ENCODE results near the gene KCNN2.
A peak's percentile ranks its signal among the peaks of the same experiment; 100 is the strongest.

The KCNN2 gene

GRCh38 chr5:114324282-114324681, 37.6 kb upstream of the KCNN2 start:
- peak; percentile 0 for DNase-seq (ENCODE audit: low read depth, low spot score)
- TF ChIP-seq, protein P1, sequence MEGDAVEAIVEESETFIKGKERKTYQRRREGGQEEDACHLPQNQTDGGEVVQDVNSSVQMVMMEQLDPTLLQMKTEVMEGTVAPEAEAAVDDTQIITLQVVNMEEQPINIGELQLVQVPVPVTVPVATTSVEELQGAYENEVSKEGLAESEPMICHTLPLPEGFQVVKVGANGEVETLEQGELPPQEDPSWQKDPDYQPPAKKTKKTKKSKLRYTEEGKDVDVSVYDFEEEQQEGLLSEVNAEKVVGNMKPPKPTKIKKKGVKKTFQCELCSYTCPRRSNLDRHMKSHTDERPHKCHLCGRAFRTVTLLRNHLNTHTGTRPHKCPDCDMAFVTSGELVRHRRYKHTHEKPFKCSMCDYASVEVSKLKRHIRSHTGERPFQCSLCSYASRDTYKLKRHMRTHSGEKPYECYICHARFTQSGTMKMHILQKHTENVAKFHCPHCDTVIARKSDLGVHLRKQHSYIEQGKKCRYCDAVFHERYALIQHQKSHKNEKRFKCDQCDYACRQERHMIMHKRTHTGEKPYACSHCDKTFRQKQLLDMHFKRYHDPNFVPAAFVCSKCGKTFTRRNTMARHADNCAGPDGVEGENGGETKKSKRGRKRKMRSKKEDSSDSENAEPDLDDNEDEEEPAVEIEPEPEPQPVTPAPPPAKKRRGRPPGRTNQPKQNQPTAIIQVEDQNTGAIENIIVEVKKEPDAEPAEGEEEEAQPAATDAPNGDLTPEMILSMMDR (IDR thresholded peaks at IDR 0.05; ENCODE audit: low read depth, low read length): no peak
- in situ Hi-C loops (cut with HindIII; ENCODE audit: low sequenced_read_pairs): no loop called here
- no peak overlapping the region for H3K4me3 ChIP-seq (ENCODE audit: low read depth, low read length)

GRCh38 chr5:114325541-114325940, 36.3 kb upstream of the KCNN2 start:
- TF ChIP-seq, protein P1 (IDR thresholded peaks at IDR 0.05; ENCODE audit: low read depth, low read length): no peak
- in situ Hi-C loops (cut with HindIII; ENCODE audit: low sequenced_read_pairs): no loop called here
- H3K4me3 ChIP-seq (ENCODE audit: low read depth, low read length): no peak overlapping the region
- peak; percentile 18 for DNase-seq (ENCODE audit: low read depth, low spot score)

DNA sequence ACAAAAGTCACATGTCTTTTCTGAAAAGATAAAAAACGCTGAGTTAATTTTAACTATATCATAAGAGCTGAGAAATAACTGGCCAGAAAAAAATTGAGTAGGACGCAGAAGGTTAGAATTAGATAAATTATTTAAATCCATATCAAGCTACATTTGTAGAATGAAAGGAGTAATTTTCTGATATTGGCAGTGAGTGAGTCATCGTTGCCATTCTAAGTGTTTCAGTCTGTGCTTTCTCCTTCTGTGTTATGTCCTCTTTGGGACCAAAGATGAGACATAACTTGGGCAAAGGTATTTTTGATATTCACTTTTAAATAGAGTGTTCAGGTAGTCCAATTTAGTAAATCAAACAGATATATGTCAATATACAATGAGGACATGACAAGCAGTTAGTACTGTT, 34.4 kb upstream of the KCNN2 start:
- no peak overlapping the region for H3K4me3 ChIP-seq (ENCODE audit: low read depth, low read length)
- no peak for DNase-seq (ENCODE audit: low read depth, low spot score)
- TF ChIP-seq, protein P1 (IDR thresholded peaks at IDR 0.05; ENCODE audit: low read depth, low read length): no peak
- in situ Hi-C loops (cut with HindIII; ENCODE audit: low sequenced_read_pairs): no loop called here

GRCh38 chr5:114327987-114328386, 33.9 kb upstream of the KCNN2 start:
- TF ChIP-seq, protein P1 (IDR thresholded peaks at IDR 0.05; ENCODE audit: low read depth, low read length): no peak
- H3K4me3 ChIP-seq (ENCODE audit: low read depth, low read length): no peak overlapping the region
- in situ Hi-C loops (cut with HindIII; ENCODE audit: low sequenced_read_pairs): no loop called here
- DNase-seq (ENCODE audit: low read depth, low spot score): no peak

GRCh38 chr5:114330916-114331531, 30.8 kb upstream of the KCNN2 start:
- in situ Hi-C loops (cut with HindIII; ENCODE audit: low sequenced_read_pairs): no loop called here
- no peak for DNase-seq (ENCODE audit: low read depth, low spot score)
- H3K4me3 ChIP-seq (ENCODE audit: low read depth, low read length): no peak overlapping the region
- TF ChIP-seq, protein P1 (IDR thresholded peaks at IDR 0.05; ENCODE audit: low read depth, low read length): no peak

DNA sequence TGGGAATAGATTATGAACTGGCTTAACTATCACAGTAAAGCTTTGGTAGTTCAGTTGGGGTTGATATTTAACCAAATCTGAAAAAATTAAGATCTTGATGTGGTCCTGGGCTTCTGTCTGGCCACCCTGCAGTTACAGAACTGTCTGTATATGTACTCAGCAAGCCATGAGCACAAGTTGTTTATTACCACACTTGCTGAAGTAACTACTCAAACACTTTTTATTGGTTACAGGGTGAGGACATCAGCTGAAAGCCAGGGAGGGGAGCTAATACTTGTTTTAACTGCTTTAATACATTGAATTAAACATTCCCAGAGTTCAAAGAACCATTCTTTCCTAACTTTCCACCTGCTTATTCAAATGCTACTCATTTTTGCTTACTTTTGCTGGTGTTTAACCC, 29.4 kb upstream of the KCNN2 start:
- in situ Hi-C loops (cut with HindIII; ENCODE audit: low sequenced_read_pairs): no loop called here
- DNase-seq (ENCODE audit: low read depth, low spot score): no peak
- H3K4me3 ChIP-seq (ENCODE audit: low read depth, low read length): no peak overlapping the region
- TF ChIP-seq, protein P1 (IDR thresholded peaks at IDR 0.05; ENCODE audit: low read depth, low read length): no peak
